HepG2 (cell line): ENCODE data around the gene VCP. TPM values are rescaled to one million over a fixed set of nuclear protein-coding genes. Genes with fewer than 3 reads are reported as not detected.

Experiments used
- ATF7-NPFF ChIP-seq: sonication (generic); formaldehyde crosslinking; IDR thresholded peaks from 2 replicates; pipeline ENCODE4 v1.8.1; 2023; ENCODE audit warnings: mild to moderate bottlenecking, low read depth, missing genetic modification reagents, moderate library complexity
- CBX2 ChIP-seq, 2 experiments: fragments of 200-600 bp in 1 of 2; sonication (generic); formaldehyde crosslinking in 1 of 2; IDR thresholded peaks; 2 replicates each; pipeline versions ENCODE4 v1.7.0 to v1.8.1; 2018 to 2022; ENCODE audit warnings: low read depth in 2 of 2, low read length in 1 of 2, mild to moderate bottlenecking in 1 of 2, missing genetic modification reagents in 1 of 2
- EP300 ChIP-seq, 3 experiments: sonication (generic) in 1 of 3; formaldehyde crosslinking in 1 of 3; IDR thresholded peaks; 2 replicates each; pipeline versions ENCODE4 v1.5.1 to v1.6.1; 2011 to 2020; ENCODE audit warnings: low read depth in 2 of 3, low read length in 2 of 3, borderline replicate concordance in 1 of 3, improper control_type of control experiment in 1 of 3, mild to moderate bottlenecking in 1 of 3, missing genetic modification reagents in 1 of 3, moderate library complexity in 1 of 3
- HOXA3 ChIP-seq: sonication (generic); formaldehyde crosslinking; IDR thresholded peaks from 2 replicates; pipeline ENCODE4 v1.5.0; 2020; ENCODE audit warnings: missing genetic modification reagents
- HOXA9 ChIP-seq: sonication (generic); formaldehyde crosslinking; IDR thresholded peaks from 2 replicates; pipeline ENCODE4 v1.8.1; 2022; ENCODE audit warnings: missing genetic modification reagents, mild to moderate bottlenecking, moderate library complexity, borderline replicate concordance
- MXI1 ChIP-seq: IDR thresholded peaks from 3 replicates; pipeline ENCODE4 v1.6.1; 2012; ENCODE audit warnings: low read depth, low read length, inconsistent platforms, borderline replicate concordance
- NR2C2 ChIP-seq: sonication (generic); formaldehyde crosslinking; IDR thresholded peaks from 2 replicates; pipeline ENCODE4 v1.4.0; 2020; ENCODE audit warnings: missing genetic modification reagents, mild to moderate bottlenecking, moderate library complexity, borderline replicate concordance
- RERE ChIP-seq: IDR thresholded peaks from 2 replicates; pipeline ENCODE4 v1.6.1; 2016; ENCODE audit warnings: low read depth, missing genetic modification reagents, missing compliant biosample characterization
- SP5 ChIP-seq: IDR thresholded peaks from 2 replicates; pipeline ENCODE4 v1.6.1; 2016; ENCODE audit warnings: low read depth, borderline replicate concordance
- ZNF362 ChIP-seq: sonication (generic); formaldehyde crosslinking; IDR thresholded peaks from 2 replicates; pipeline ENCODE4 v1.4.0; 2020; ENCODE audit warnings: missing genetic modification reagents, mild to moderate bottlenecking, borderline replicate concordance
- ZNF770 ChIP-seq: sonication (generic); formaldehyde crosslinking; IDR thresholded peaks from 2 replicates; pipeline ENCODE4 v1.5.0; 2020; ENCODE audit warnings: mild to moderate bottlenecking, missing genetic modification reagents
- polyA plus RNA-seq, 8 experiments: library from polyadenylated mRNA; depleted of rRNA in 3 of 8; stranded (reverse) in 7 of 8; unstranded in 1 of 8; fragments of >200 nt; fragmentation: Illumina TruSeq in 4 of 8; extraction: Trizol in 4 of 8; gene quantifications; 2 replicates each; pipeline versions ENCODE4 v1.2.1 to v1.2.3, GENCODE V29; 2011 to 2016; ENCODE audit warnings: low read depth in 4 of 8, missing spikeins in 1 of 8, mixed read lengths in 1 of 8; ENCODE audit not compliant: insufficient read depth in 1 of 8
- total RNA-seq, 5 experiments: library from RNA; depleted of rRNA; stranded (reverse); fragments of >200 nt; fragmentation: Illumina TruSeq; extraction: Trizol; gene quantifications; 2 replicates each; pipeline ENCODE4 v1.2.3, GENCODE V29; 2016; ENCODE audit warnings: low read depth in 1 of 5
- TF ChIP-seq, protein P1 (sequence below): sonication (generic); formaldehyde crosslinking; IDR thresholded peaks from 2 replicates; pipeline ENCODE4 v1.4.0; 2020; ENCODE audit warnings: missing genetic modification reagents, mild to moderate bottlenecking, borderline replicate concordance

VCP gene
- total and polyA plus RNA-seq, 2 of the 13 experiments (the other 11 are each of a cell fraction or from before 2014, with no cell fraction given) = 143 to 391 TPM

DNA sequence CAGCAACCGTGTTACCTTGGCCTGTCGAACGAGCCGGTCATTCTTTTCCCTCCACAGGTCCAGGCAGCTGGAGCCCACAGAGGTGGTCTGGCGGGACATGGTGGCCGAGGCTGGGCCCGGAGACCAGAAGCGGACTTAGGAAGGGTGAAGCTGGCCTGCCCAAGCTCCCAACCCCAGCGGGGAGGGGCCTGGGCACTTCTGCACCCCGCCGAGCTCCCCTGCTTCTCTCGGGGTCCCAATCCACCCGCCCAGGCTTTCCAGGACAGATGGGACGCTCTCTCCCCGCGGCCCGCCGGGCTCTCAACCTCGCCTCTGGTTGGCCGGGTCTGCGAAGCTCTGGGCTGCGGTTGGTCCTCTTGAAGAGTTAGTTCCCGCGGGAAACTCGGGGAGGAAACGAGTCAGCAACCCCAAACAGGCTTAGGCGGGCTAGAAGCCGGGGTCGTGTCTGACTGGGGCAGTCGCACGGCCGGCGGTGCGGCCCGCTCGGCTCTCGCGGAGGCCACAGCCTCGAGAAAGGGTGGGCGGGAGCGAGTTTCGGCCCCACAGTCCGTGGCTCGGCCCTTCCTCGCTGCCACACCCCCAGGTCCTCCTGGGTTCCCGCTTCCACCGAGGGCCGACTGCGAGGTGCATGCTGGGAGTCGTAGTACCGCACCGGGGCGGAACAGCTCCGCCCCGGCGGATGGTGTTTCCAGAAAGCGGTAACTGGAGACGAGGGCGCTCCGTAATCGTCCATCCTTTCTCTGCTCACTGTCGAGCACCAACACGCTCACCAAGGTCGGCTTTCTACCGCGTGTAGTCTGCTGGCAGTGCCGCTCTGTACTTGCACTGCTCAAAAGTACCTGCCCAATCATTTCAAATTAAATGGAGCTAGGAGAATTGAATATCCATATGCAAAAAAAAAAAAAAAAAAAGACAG is 7.3 kb upstream of the VCP start, which contains the start of gene FANCG (continued):
- no peak for TF ChIP-seq RERE (CRISPR knock-in tag)
- TF ChIP-seq, protein P1, sequence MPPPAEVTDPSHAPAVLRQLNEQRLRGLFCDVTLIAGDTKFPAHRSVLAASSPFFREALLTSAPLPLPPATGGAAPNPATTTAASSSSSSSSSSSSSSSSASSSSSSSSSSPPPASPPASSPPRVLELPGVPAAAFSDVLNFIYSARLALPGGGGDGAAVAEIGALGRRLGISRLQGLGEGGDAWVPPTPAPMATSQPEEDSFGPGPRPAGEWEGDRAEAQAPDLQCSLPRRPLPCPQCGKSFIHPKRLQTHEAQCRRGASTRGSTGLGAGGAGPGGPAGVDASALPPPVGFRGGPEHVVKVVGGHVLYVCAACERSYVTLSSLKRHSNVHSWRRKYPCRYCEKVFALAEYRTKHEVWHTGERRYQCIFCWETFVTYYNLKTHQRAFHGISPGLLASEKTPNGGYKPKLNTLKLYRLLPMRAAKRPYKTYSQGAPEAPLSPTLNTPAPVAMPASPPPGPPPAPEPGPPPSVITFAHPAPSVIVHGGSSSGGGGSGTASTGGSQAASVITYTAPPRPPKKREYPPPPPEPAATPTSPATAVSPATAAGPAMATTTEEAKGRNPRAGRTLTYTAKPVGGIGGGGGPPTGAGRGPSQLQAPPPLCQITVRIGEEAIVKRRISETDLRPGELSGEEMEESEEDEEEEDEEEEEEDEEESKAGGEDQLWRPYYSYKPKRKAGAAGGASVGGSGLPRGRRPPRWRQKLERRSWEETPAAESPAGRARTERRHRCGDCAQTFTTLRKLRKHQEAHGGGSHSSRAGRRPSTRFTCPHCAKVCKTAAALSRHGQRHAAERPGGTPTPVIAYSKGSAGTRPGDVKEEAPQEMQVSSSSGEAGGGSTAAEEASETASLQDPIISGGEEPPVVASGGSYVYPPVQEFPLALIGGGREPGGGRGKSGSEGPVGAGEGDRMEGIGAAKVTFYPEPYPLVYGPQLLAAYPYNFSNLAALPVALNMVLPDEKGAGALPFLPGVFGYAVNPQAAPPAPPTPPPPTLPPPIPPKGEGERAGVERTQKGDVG (CRISPR knock-in tag) = no peak
- peak; percentile 58; the same call in 1 of the 2 replicates for TF ChIP-seq SP5 (CRISPR knock-in tag)
- TF ChIP-seq MXI1 = peak; percentile 76; the same call in 1 of the 3 replicates
- TF ChIP-seq ATF7-NPFF (CRISPR knock-in tag) = peak; percentile 53
- no peak for TF ChIP-seq CBX2 (IDR thresholded peaks at IDR 0.05; ENCODE audit: low read depth, low read length)
- no peak for TF ChIP-seq CBX2 (CRISPR knock-in tag; IDR thresholded peaks at IDR 0.05; ENCODE audit: low read depth)
- peak; percentile 71 for TF ChIP-seq HOXA3 (CRISPR knock-in tag)
- TF ChIP-seq HOXA9 = peak; percentile 70; the same call in 1 of the 2 replicates
- TF ChIP-seq NR2C2 = peak; percentile 60; the same call in 1 of the 2 replicates
- TF ChIP-seq ZNF770 (CRISPR knock-in tag) = peak; percentile 46; the same call in 1 of the 2 replicates
- peak; percentile 32; the same call in 1 of the 2 replicates for TF ChIP-seq ZNF362 (CRISPR knock-in tag)
- TF ChIP-seq EP300 (IDR thresholded peaks at IDR 0.05; ENCODE audit: low read depth in 2 of 2, low read length in 2 of 2) = no peak
- TF ChIP-seq EP300 (CRISPR knock-in tag; IDR thresholded peaks at IDR 0.05; ENCODE audit: borderline replicate concordance) = no peak
